ENCODE results near the gene RAPGEF1.

Gene RAPGEF1

DNA sequence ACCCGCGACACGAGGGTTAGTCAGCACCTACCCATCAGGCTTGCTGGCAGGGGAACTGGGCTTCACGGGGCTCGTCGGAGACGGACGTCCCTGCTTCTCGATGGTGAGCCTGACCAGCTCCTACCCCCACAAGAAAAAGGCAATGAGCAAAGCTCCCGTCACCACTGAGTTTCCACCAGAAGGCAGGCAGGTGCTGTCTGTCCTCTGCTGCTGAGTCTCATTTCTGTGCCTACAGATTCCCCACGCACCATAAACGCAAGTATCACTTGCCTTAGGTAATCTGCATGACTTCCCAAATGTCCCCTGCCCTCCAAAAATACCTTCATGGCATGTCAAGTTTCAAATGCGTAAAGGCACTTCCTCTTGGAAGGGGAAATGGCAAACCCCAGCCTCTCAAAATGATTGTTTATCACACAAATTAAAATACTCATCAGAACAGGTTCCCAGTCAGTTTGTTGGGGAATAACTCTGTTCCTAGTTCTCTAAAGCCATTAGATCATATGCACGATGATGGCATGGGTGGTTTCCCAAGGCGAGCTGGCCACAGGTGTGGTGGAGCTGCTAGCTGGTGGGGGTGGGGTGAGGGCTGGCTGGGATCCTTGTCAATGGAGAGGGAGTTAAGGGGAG is 109.6 kb downstream of the RAPGEF1 start:
- no peak for TF ChIP-seq CTCF (conservative IDR thresholded peaks at IDR 0.05; ENCODE audit: low read depth)
- POLR2A ChIA-PET (ENCODE audit: low non-redundant PET), result no interaction called here
- CTCF ChIA-PET, result no interaction called here
- DNase-seq (ENCODE audit: low spot score), result no peak
- H3K27ac ChIP-seq, result no peak overlapping the region

- ChIA-PET POLR2A (ENCODE audit: low non-redundant PET) (no interaction called here), CTCF (no interaction called here)
- TF ChIP-seq CTCF (conservative IDR thresholded peaks at IDR 0.05; ENCODE audit: low read depth), result no peak
- no peak overlapping the region for H3K27ac ChIP-seq
- DNase-seq (ENCODE audit: low spot score), result no peak
These were observed 110.1 kb downstream of the RAPGEF1 start for GRCh38 chr9:131629825-131630204.

DNA sequence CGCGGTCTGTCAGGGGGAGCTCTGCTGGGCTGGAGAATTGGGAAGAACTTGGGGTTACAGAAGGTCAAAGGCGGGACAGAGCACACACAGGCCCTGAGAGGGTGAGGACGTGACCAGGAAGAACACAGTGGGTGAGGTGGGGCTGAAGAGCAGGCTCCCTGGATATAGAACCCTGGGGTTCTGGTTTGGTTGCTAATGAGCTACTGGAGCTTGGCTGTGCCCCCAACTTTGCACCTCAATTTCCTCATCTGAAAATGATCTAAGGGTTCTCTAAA is 110.7 kb downstream of the RAPGEF1 start:
- TF ChIP-seq CTCF (conservative IDR thresholded peaks at IDR 0.05; ENCODE audit: low read depth), result no peak
- ChIA-PET POLR2A (ENCODE audit: low non-redundant PET) (no interaction called here), CTCF (interaction anchor here (1.0 kb wide), 1 partner anchor 38 kb away, joined by 3 read pairs; no protein-coding TSS in a partner anchor)
- H3K27ac ChIP-seq, result peak overlapping the region; percentile 15
- DNase-seq (ENCODE audit: low spot score), result no peak

- peak overlapping the region; percentile 15 for H3K27ac ChIP-seq
These were observed 111.2 kb downstream of the RAPGEF1 start for GRCh38 chr9:131628459-131629225.

DNA sequence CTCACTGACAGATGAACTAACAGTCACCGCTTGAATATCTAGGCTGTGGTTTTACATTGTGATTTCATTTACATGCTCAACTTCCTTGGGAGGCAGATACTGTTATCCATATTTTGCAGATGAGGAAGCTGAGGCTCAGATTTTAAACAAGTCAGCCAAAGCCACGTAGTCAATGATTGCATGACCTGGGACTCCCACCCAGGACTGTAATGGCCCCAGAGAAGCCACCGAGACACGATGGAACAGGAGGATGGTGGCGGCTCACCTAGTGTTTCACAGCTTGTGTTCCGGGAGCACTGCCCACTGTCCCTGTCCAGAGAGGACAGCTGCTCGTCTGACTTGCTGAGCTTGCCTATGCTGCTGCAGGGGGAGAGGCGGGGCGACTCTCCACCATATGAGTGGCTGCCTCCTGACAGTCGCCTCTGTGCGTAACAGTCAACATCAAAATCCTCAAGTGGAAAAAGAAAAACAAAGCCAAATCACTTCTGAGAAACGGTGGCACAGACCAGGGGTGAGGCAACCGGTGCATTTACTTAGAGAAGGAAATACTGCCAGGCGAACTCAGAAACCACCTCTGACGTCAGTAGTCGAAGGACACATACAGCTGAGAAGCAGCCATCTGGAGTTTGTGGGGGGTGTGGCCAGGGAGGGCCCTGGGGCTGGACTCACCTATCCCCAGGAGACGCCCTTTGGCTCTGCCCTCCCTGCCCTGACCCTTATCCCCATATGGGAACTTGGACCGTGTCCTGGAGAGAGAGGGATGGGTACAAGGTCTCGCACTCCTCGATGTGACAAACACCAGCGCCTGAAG is 112.0 kb downstream of the RAPGEF1 start:
- peak overlapping the region; percentile 15; the same call in 1 of the 2 replicates for H3K27ac ChIP-seq

More at GRCh38 chr9:131628459-131629225, 111.2 kb downstream of the RAPGEF1 start:
- no peak for TF ChIP-seq CTCF (conservative IDR thresholded peaks at IDR 0.05; ENCODE audit: low read depth)
- ChIA-PET POLR2A (ENCODE audit: low non-redundant PET) (no interaction called here), CTCF (interaction anchor here (1.0 to 1.2 kb wide), 2 partner anchors 17 to 37 kb away, joined by 3 to 4 read pairs; no protein-coding TSS in a partner anchor)
- no peak for DNase-seq (ENCODE audit: low spot score)

More for the DNA sequence above, 112.0 kb downstream of the RAPGEF1 start:
- TF ChIP-seq CTCF (conservative IDR thresholded peaks at IDR 0.05; ENCODE audit: low read depth), result no peak
- ChIA-PET CTCF (interaction anchor here (0.7 to 1.5 kb wide), 4 partner anchors 10 to 36 kb away, joined by 3 to 6 read pairs (median 4); no protein-coding TSS in a partner anchor), POLR2A (ENCODE audit: low non-redundant PET) (no interaction called here)
- DNase-seq (ENCODE audit: low spot score), result no peak

All from RWPE1 (cell line).